ENCODE results near the gene ELP4. TPM values are rescaled to one million over a fixed set of nuclear protein-coding genes. Genes with fewer than 3 reads are reported as not detected.

The ELP4 gene
- total and polyA plus RNA-seq, 2 experiments from 2014 or later, result 28.2 to 38.3 TPM

DNA sequence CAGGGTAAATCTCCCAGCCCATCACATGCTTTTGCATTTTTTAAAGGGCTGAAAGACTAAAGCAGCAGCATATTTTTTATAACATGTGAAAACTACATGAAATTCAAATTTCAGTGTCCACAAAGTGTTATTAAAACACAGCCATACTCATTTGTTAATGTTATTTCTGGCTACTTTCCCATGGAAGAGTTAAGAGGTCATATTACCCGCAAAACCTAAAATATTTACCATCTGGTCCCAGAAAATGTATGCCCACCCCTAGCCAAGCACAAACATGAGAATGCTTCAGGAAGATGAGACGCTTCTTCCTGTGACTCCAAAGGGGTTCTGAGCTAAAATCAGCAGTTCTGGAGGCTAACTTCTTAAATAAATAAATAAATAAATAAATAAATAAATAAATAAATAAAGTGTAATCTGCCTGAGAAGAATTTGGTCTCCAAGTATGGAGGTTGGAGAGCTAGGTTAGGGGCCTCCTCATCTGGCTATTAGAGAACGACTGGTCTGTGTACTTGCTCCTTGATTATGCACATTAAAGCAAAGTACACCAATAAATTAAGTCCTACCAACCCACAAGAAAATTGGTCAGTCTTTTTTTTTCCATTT, 9.9 kb upstream of the ELP4 start:
- DNase-seq (ENCODE audit: low spot score) (no peak), ATAC-seq (no peak)
- Histone ChIP-seq H3F3A (replicated peaks; ENCODE audit: low read depth) (no peaks in the 10 kb centered on the region), H2AFZ (no peak overlapping the region), H3K9me2 (ENCODE audit: insufficient read depth) (no peaks in the 10 kb centered on the region), H3K4me1 (ENCODE audit: insufficient read depth) (peaks cover 5% of the 10 kb centered on the region; the same call in 1 of the 2 replicates), H3K79me2 (replicated peaks; ENCODE audit: insufficient read depth) (peaks cover 100% of the 10 kb centered on the region), H3K4me2 (no peak overlapping the region), H4K20me1 (replicated peaks; ENCODE audit: insufficient read depth) (peaks cover 5% of the 10 kb centered on the region; the same call in 1 of the 2 replicates), H3K36me3 (ENCODE audit: insufficient read depth) (peaks cover 5% of the 10 kb centered on the region; the same call in 1 of the 2 replicates), H3K4me3 (no peak overlapping the region), H3K27me3 (ENCODE audit: insufficient read depth) (no peaks in the 10 kb centered on the region), H3K27ac (ENCODE audit: low read depth) (no peak overlapping the region)
- Mint-ChIP-seq H3K9me3 (peaks cover 9% of the 10 kb centered on the region), H3K4me3 (no peak overlapping the region), H3K27ac (no peak overlapping the region), H3K4me1 (peaks cover 2% of the 10 kb centered on the region; the same call in 1 of the 3 replicates), H3K36me3 (ENCODE audit: low read depth) (peaks cover 17% of the 10 kb centered on the region), H3K27me3 (ENCODE audit: insufficient read depth, low read depth, poor library complexity) (peaks cover 1% of the 10 kb centered on the region)
- no peak for TF ChIP-seq CTCF (conservative IDR thresholded peaks at IDR 0.05; ENCODE audit: low read depth in 2 of 2)
- no peak for TF ChIP-seq CREB1 (CRISPR knock-in tag; IDR thresholded peaks at IDR 0.05; ENCODE audit: low read depth)
- no peak for TF ChIP-seq EZH2phosphoT487 (IDR thresholded peaks at IDR 0.05; ENCODE audit: unreplicated experiment)
- TF ChIP-seq, protein P1, sequence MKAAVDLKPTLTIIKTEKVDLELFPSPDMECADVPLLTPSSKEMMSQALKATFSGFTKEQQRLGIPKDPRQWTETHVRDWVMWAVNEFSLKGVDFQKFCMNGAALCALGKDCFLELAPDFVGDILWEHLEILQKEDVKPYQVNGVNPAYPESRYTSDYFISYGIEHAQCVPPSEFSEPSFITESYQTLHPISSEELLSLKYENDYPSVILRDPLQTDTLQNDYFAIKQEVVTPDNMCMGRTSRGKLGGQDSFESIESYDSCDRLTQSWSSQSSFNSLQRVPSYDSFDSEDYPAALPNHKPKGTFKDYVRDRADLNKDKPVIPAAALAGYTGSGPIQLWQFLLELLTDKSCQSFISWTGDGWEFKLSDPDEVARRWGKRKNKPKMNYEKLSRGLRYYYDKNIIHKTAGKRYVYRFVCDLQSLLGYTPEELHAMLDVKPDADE (IDR thresholded peaks at IDR 0.05), result no peak
- no peak for TF ChIP-seq POLR2AphosphoS5 (IDR thresholded peaks at IDR 0.05; ENCODE audit: low read depth)
- no peak for TF ChIP-seq NANOG (IDR thresholded peaks at IDR 0.05; ENCODE audit: borderline replicate concordance)
- TF ChIP-seq ZNF331 (CRISPR knock-in tag; IDR thresholded peaks at IDR 0.05; ENCODE audit: low read depth), result no peak
- TF ChIP-seq JUNB (IDR thresholded peaks at IDR 0.05; ENCODE audit: unreplicated experiment), result no peak
- no peak for TF ChIP-seq STAT1 (IDR thresholded peaks at IDR 0.05; ENCODE audit: unreplicated experiment)
- TF ChIP-seq ZNF114 (CRISPR knock-in tag; IDR thresholded peaks at IDR 0.05), result no peak
- TF ChIP-seq EZH2 (IDR thresholded peaks at IDR 0.05; ENCODE audit: low read depth, unreplicated experiment), result no peak
- TF ChIP-seq, protein P2, sequence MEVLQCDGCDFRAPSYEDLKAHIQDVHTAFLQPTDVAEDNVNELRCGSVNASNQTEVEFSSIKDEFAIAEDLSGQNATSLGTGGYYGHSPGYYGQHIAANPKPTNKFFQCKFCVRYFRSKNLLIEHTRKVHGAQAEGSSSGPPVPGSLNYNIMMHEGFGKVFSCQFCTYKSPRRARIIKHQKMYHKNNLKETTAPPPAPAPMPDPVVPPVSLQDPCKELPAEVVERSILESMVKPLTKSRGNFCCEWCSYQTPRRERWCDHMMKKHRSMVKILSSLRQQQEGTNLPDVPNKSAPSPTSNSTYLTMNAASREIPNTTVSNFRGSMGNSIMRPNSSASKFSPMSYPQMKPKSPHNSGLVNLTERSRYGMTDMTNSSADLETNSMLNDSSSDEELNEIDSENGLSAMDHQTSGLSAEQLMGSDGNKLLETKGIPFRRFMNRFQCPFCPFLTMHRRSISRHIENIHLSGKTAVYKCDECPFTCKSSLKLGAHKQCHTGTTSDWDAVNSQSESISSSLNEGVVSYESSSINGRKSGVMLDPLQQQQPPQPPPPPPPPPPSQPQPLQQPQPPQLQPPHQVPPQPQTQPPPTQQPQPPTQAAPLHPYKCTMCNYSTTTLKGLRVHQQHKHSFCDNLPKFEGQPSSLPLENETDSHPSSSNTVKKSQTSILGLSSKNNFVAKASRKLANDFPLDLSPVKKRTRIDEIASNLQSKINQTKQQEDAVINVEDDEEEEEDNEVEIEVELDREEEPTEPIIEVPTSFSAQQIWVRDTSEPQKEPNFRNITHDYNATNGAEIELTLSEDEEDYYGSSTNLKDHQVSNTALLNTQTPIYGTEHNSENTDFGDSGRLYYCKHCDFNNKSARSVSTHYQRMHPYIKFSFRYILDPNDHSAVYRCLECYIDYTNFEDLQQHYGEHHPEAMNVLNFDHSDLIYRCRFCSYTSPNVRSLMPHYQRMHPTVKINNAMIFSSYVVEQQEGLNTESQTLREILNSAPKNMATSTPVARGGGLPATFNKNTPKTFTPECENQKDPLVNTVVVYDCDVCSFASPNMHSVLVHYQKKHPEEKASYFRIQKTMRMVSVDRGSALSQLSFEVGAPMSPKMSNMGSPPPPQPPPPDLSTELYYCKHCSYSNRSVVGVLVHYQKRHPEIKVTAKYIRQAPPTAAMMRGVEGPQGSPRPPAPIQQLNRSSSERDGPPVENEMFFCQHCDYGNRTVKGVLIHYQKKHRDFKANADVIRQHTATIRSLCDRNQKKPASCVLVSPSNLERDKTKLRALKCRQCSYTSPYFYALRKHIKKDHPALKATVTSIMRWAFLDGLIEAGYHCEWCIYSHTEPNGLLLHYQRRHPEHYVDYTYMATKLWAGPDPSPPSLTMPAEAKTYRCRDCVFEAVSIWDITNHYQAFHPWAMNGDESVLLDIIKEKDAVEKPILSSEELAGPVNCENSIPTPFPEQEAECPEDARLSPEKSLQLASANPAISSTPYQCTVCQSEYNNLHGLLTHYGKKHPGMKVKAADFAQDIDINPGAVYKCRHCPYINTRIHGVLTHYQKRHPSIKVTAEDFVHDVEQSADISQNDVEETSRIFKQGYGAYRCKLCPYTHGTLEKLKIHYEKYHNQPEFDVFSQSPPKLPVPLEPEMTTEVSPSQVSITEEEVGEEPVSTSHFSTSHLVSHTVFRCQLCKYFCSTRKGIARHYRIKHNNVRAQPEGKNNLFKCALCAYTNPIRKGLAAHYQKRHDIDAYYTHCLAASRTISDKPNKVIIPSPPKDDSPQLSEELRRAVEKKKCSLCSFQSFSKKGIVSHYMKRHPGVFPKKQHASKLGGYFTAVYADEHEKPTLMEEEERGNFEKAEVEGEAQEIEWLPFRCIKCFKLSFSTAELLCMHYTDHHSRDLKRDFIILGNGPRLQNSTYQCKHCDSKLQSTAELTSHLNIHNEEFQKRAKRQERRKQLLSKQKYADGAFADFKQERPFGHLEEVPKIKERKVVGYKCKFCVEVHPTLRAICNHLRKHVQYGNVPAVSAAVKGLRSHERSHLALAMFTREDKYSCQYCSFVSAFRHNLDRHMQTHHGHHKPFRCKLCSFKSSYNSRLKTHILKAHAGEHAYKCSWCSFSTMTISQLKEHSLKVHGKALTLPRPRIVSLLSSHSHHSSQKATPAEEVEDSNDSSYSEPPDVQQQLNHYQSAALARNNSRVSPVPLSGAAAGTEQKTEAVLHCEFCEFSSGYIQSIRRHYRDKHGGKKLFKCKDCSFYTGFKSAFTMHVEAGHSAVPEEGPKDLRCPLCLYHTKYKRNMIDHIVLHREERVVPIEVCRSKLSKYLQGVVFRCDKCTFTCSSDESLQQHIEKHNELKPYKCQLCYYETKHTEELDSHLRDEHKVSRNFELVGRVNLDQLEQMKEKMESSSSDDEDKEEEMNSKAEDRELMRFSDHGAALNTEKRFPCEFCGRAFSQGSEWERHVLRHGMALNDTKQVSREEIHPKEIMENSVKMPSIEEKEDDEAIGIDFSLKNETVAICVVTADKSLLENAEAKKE (CRISPR knock-in tag; IDR thresholded peaks at IDR 0.05), result no peak
- TF ChIP-seq, protein P3, sequence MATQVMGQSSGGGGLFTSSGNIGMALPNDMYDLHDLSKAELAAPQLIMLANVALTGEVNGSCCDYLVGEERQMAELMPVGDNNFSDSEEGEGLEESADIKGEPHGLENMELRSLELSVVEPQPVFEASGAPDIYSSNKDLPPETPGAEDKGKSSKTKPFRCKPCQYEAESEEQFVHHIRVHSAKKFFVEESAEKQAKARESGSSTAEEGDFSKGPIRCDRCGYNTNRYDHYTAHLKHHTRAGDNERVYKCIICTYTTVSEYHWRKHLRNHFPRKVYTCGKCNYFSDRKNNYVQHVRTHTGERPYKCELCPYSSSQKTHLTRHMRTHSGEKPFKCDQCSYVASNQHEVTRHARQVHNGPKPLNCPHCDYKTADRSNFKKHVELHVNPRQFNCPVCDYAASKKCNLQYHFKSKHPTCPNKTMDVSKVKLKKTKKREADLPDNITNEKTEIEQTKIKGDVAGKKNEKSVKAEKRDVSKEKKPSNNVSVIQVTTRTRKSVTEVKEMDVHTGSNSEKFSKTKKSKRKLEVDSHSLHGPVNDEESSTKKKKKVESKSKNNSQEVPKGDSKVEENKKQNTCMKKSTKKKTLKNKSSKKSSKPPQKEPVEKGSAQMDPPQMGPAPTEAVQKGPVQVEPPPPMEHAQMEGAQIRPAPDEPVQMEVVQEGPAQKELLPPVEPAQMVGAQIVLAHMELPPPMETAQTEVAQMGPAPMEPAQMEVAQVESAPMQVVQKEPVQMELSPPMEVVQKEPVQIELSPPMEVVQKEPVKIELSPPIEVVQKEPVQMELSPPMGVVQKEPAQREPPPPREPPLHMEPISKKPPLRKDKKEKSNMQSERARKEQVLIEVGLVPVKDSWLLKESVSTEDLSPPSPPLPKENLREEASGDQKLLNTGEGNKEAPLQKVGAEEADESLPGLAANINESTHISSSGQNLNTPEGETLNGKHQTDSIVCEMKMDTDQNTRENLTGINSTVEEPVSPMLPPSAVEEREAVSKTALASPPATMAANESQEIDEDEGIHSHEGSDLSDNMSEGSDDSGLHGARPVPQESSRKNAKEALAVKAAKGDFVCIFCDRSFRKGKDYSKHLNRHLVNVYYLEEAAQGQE (IDR thresholded peaks at IDR 0.05; ENCODE audit: unreplicated experiment), result no peak
